Neural cell (in vitro differentiated cells): Measurements from ENCODE around the gene CRACDL.

Source experiments
- EP300 ChIP-seq: fragments of 450-650 bp; conservative IDR thresholded peaks from 2 replicates; pipeline ENCODE4 v1.6.1; 2014; ENCODE audit warnings: antibody characterized with exemption, mild to moderate bottlenecking, moderate library complexity; ENCODE audit not compliant: poor library complexity, severe bottlenecking
- EZH2 ChIP-seq: fragments of 200-600, 300-800 bp; shearing (Covaris generic), sonication (generic); IDR thresholded peaks from 2 replicates; pipeline ENCODE4 v1.6.1; 2014; ENCODE audit warnings: antibody characterized with exemption, low read length, borderline replicate concordance, mild to moderate bottlenecking; ENCODE audit not compliant: insufficient read depth, poor library complexity, severe bottlenecking
- RAD21 ChIP-seq: fragments of 450-650 bp; conservative IDR thresholded peaks from 2 replicates; pipeline ENCODE4 v1.6.1; 2014; ENCODE audit warnings: antibody characterized with exemption, mild to moderate bottlenecking, moderate library complexity
- SMC3 ChIP-seq: fragments of 450-650 bp; conservative IDR thresholded peaks from 2 replicates; pipeline ENCODE4 v1.6.1; 2014; ENCODE audit warnings: antibody characterized with exemption, mild to moderate bottlenecking, moderate library complexity; ENCODE audit not compliant: poor library complexity
- TAF1 ChIP-seq: IDR thresholded peaks from 2 replicates; pipeline ENCODE4 v1.6.1; 2012; ENCODE audit warnings: low read depth
- TF ChIP-seq, protein P1 (sequence below): fragments of 450-650 bp; IDR thresholded peaks from 2 replicates; pipeline ENCODE4 v1.5.1; 2014; ENCODE audit warnings: antibody characterized with exemption, mild to moderate bottlenecking, moderate library complexity; ENCODE audit not compliant: poor library complexity, severe bottlenecking

DNA sequence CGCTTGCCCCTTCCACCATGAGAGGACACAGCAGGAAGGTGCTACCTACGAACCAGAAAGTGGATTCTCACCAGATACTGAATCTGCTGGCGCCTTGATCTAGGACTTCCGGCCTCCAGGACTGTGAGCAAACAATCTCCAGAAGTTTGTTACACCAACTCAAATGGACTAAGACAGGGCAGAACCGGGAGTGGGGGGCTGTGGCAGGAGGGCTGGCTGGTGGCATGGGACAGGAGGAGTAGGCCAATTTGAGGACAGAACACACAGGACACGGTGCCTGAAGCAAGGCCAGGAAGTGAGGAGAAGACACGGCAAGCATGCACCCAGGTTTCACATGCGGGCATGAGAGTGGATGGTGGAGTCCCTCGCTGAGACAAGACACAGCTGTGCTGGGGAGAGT lies 40.1 kb downstream of the CRACDL start:
- no peak for TF ChIP-seq EP300
- TF ChIP-seq RAD21: no peak
- TF ChIP-seq, protein P1, sequence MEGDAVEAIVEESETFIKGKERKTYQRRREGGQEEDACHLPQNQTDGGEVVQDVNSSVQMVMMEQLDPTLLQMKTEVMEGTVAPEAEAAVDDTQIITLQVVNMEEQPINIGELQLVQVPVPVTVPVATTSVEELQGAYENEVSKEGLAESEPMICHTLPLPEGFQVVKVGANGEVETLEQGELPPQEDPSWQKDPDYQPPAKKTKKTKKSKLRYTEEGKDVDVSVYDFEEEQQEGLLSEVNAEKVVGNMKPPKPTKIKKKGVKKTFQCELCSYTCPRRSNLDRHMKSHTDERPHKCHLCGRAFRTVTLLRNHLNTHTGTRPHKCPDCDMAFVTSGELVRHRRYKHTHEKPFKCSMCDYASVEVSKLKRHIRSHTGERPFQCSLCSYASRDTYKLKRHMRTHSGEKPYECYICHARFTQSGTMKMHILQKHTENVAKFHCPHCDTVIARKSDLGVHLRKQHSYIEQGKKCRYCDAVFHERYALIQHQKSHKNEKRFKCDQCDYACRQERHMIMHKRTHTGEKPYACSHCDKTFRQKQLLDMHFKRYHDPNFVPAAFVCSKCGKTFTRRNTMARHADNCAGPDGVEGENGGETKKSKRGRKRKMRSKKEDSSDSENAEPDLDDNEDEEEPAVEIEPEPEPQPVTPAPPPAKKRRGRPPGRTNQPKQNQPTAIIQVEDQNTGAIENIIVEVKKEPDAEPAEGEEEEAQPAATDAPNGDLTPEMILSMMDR: no peak
- no peak for TF ChIP-seq TAF1
- no peak for TF ChIP-seq SMC3
- no peak for TF ChIP-seq EZH2
